Upper lobe of left lung (tissue), 6 donors: ENCODE results near the gene PLTP. TPM values are rescaled to one million over a fixed set of nuclear protein-coding genes. Genes with fewer than 3 reads are reported as not detected.

Experiments used
- ATAC-seq, 2 donors: fragments of 200-7000 bp; cut with Tn5 transposase; one replicate each; pipeline ENCODE4 v1.9.1; 2022; ENCODE audit warnings: mild to moderate bottlenecking in 2 of 2, moderate library complexity in 2 of 2; ENCODE audit not compliant: low FRiP score in 2 of 2
- DNase-seq, 2 donors: peaks; one replicate each; pipeline ENCODE4 v3.0.0-alpha.2; 2019 to 2020
- H3K27ac ChIP-seq, 4 donors: fragments of 200-600 bp; sonication (generic); one replicate each; pipeline ENCODE4 v1.5.1; 2016 to 2019
- H3K27me3 ChIP-seq, 4 donors: fragments of 200-600 bp; sonication (generic); one replicate each; pipeline ENCODE4 v1.5.1; 2017 to 2019
- H3K36me3 ChIP-seq, 4 donors: fragments of 200-600 bp; sonication (generic); one replicate each; pipeline ENCODE4 v1.5.1; 2016 to 2019
- H3K4me1 ChIP-seq, 4 donors: fragments of 200-600 bp; sonication (generic); one replicate each; pipeline ENCODE4 v1.5.1; 2018 to 2019
- H3K4me3 ChIP-seq, 4 donors: fragments of 200-600 bp; sonication (generic); one replicate each; pipeline ENCODE4 v1.5.1; 2017 to 2019; ENCODE audit warnings: mild to moderate bottlenecking in 2 of 4, moderate library complexity in 1 of 4
- H3K9me3 ChIP-seq, 4 donors: fragments of 200-600 bp; sonication (generic); one replicate each; pipeline ENCODE4 v1.5.1; 2018 to 2019
- CTCF ChIP-seq, 6 experiments: fragments of 450-650 bp in 4 of 6; fragments of 200-600 bp in 2 of 6; sonication (generic) in 2 of 6; IDR thresholded peaks; one replicate each; pipeline ENCODE4 v1.5.1; 2016 to 2019; ENCODE audit warnings: antibody characterized with exemption in 6 of 6
- EP300 ChIP-seq, 4 donors: sonication (generic); formaldehyde crosslinking; IDR thresholded peaks; one replicate each; pipeline ENCODE4 v1.5.1; 2017; ENCODE audit warnings: antibody characterized with exemption in 4 of 4, control low read depth in 2 of 4
- WGBS, 2 donors: methylation state at CpG; one replicate each; pipeline ENCODE4 v1.1.5; 2017 to 2018; 5-methylcytosine and 5-hydroxymethylcytosine counted together
- total RNA-seq, 6 donors: library from RNA; depleted of rRNA in 4 of 6; stranded (reverse); fragments of >200 nt in 4 of 6; gene quantifications; one replicate each; pipeline versions ENCODE4 v1.1.0 to v1.2.1, GENCODE V29; 2016 to 2021
- donor health status: DM: no; HTN: no; CAD: no; lungs with moderate emphysema.
- donor health status: DM: no; HTN: yes; CAD: no; lungs with severe emphysema.

PLTP gene
- total RNA-seq, 6 donors from 2014 or later: 28.9 to 169 (median 57.8) TPM

- no peaks in the 10 kb centered on the region for H3K27me3 ChIP-seq
- no peak overlapping the region for H3K4me3 ChIP-seq
- no peak overlapping the region for H3K27ac ChIP-seq
- H3K36me3 ChIP-seq: peaks cover 12 to 88% (median 42%) of the 10 kb centered on the region in 4 donors
- no peaks in the 10 kb centered on the region for H3K9me3 ChIP-seq
- no peak for TF ChIP-seq EP300 (IDR thresholded peaks at IDR 0.05)
- TF ChIP-seq CTCF (IDR thresholded peaks at IDR 0.05): no peak
- ATAC-seq: no peak
- DNase-seq: no peak
- peaks cover 0 to 1% (median 0%) of the 10 kb centered on the region in 4 donors for H3K4me1 ChIP-seq
- WGBS, 2 donors: 94 to 95% methylated on average over 8 of the region's 8 CpGs
These were observed 62.9 kb downstream of the PLTP start for GRCh38 chr20:45848969-45849582.

Other genes starting within 250 kb of the PLTP start
- not detected for gene WFDC11, start 241.9 kb downstream of the PLTP start, total RNA-seq
- not detected for gene WFDC13, start 210.1 kb downstream of the PLTP start, total RNA-seq
- gene WFDC10B, start 207.1 kb downstream of the PLTP start, total RNA-seq: 1 to 10 TPM in 4 of 6 donors, not detected in 2; 1.1 to 9.4 (median 1.6) TPM
- gene SPINT4, start 189.8 kb downstream of the PLTP start, total RNA-seq: not detected
- gene WFDC3, start 120.3 kb downstream of the PLTP start, total RNA-seq: 1 to 10 TPM in 4 of 6 donors, under 1 TPM in 1, not detected in 1; 1.00 to 7.1 (median 2.4) TPM
- gene DNTTIP1, start 120.2 kb downstream of the PLTP start, total RNA-seq: 10 to 100 TPM; 36.8 to 61.8 (median 46.5) TPM
- 10 to 100 TPM in 1 of 6 donors, 1 to 10 TPM in 3, not detected in 2; 1.1 to 12.5 (median 3.5) TPM for gene UBE2C, start 99.5 kb downstream of the PLTP start, total RNA-seq
- gene TNNC2, start 84.8 kb downstream of the PLTP start, total RNA-seq: 1 to 10 TPM in 1 of 6 donors, under 1 TPM in 2, not detected in 3; 0.37 to 1.1 (median 0.80) TPM
- gene SNX21, start 78.4 kb downstream of the PLTP start, total RNA-seq: 100 to 1,000 TPM in 1 of 6 donors, 10 to 100 TPM in 5; 23.9 to 117 (median 52.9) TPM
- gene ACOT8, start 54.8 kb downstream of the PLTP start, total RNA-seq: 10 to 100 TPM; 23.9 to 46.8 (median 31.5) TPM
- 1 to 10 TPM; 2.4 to 7.3 (median 3.9) TPM for gene ZSWIM3, start 54.5 kb downstream of the PLTP start, total RNA-seq
- 1 to 10 TPM; 4.2 to 9.7 (median 8.6) TPM for gene ZSWIM1, start 30.9 kb downstream of the PLTP start, total RNA-seq
- 10 to 100 TPM in 1 of 6 donors, 1 to 10 TPM in 5; 1.3 to 11.5 (median 1.6) TPM for gene SPATA25, start 24.5 kb downstream of the PLTP start, total RNA-seq
- gene NEURL2, start 20.9 kb downstream of the PLTP start, total RNA-seq: 10 to 100 TPM in 1 of 6 donors, 1 to 10 TPM in 5; 3.9 to 31.4 (median 5.5) TPM
- gene CTSA, start 20.8 kb downstream of the PLTP start, total RNA-seq: 100 to 1,000 TPM; 109 to 176 (median 155) TPM
- 10 to 100 TPM; 41.7 to 59.7 (median 47.1) TPM for gene PCIF1, start 22.5 kb upstream of the PLTP start, total RNA-seq
- 10 to 100 TPM; 17.4 to 41.9 (median 23.0) TPM for gene ZNF335, start 60.0 kb upstream of the PLTP start, total RNA-seq
- gene MMP9, start 96.8 kb upstream of the PLTP start, total RNA-seq: 10 to 100 TPM in 4 of 6 donors, 1 to 10 TPM in 2; 4.2 to 20.8 (median 14.2) TPM
- gene SLC12A5, start 117.1 kb upstream of the PLTP start, total RNA-seq: 1 to 10 TPM in 1 of 6 donors, under 1 TPM in 1, not detected in 4; 0.69 to 1.3 TPM
- 10 to 100 TPM; 17.1 to 48.2 (median 30.2) TPM for gene NCOA5, start 177.8 kb upstream of the PLTP start, total RNA-seq
- 10 to 100 TPM; 15.7 to 32.5 (median 25.8) TPM for gene CD40, start 206.2 kb upstream of the PLTP start, total RNA-seq